Inflammatory macrophage treated with lipopolysaccharide for 4 hours (primary cell): ENCODE measurements around the gene SKIC2.

Source experiments
- DNase-seq: peaks from one replicate; pipeline ENCODE4 v3.0.0-alpha.2; 2020

Gene SKIC2

GRCh38 chr6:31945507-31946369 lies 13.2 kb upstream of the SKIC2 start, which contains the start of gene CFB:
Gene CFB (plus strand): TSS chr6:31946095. CDS start chr6:31946222, 127 bp downstream.
- DNase-seq, result peak; percentile 93

GRCh38 chr6:31946370-31946885 lies 12.5 kb upstream of the SKIC2 start:
- DNase-seq, result no peak

- no peak for DNase-seq
These were observed 11.8 kb upstream of the SKIC2 start for GRCh38 chr6:31947070-31947675.

GRCh38 chr6:31947864-31948263 lies 11.1 kb upstream of the SKIC2 start:
- no peak for DNase-seq

GRCh38 chr6:31948306-31948705 lies 10.7 kb upstream of the SKIC2 start:
- DNase-seq, result no peak

GRCh38 chr6:31948753-31949413 lies 10.1 kb upstream of the SKIC2 start:
- DNase-seq, result peak; percentile 80

- DNase-seq, result no peak
These were observed 8.9 kb upstream of the SKIC2 start for GRCh38 chr6:31949926-31950548.

- peak; percentile 74 for DNase-seq
These were observed 6.7 kb upstream of the SKIC2 start for GRCh38 chr6:31952140-31952805.

GRCh38 chr6:31952890-31953289 lies 6.1 kb upstream of the SKIC2 start:
- DNase-seq, result no peak

- DNase-seq, result no peak
These were observed 4.5 kb upstream of the SKIC2 start for GRCh38 chr6:31954511-31954910.

- no peak for DNase-seq
These were observed 2.2 kb upstream of the SKIC2 start for GRCh38 chr6:31956796-31957195.

- DNase-seq, result no peak
These were observed 599 bp upstream of the SKIC2 start for GRCh38 chr6:31958412-31958740.

- DNase-seq, result no peak
These were observed 2.6 kb downstream of the SKIC2 start for GRCh38 chr6:31961616-31962015.

GRCh38 chr6:31963921-31964320 lies 4.9 kb downstream of the SKIC2 start:
- DNase-seq, result no peak

- no peak for DNase-seq
These were observed 6.7 kb downstream of the SKIC2 start for GRCh38 chr6:31965700-31966099.

- DNase-seq, result no peak
These were observed 7.5 kb downstream of the SKIC2 start for GRCh38 chr6:31966506-31966905.

- no peak for DNase-seq
These were observed 8.3 kb downstream of the SKIC2 start for GRCh38 chr6:31966997-31967925.

- no peak for DNase-seq
These were observed 8.9 kb downstream of the SKIC2 start for GRCh38 chr6:31967926-31968320.

- no peak for DNase-seq
These were observed 9.4 kb downstream of the SKIC2 start for GRCh38 chr6:31968326-31968725.

- no peak for DNase-seq
These were observed 10.1 kb downstream of the SKIC2 start for GRCh38 chr6:31968791-31969711.
